Esophagus squamous epithelium (tissue), 4 donors: ENCODE measurements around the gene LRRC15.

Source experiments
- CTCF ChIP-seq, 6 experiments: fragments of 450-650 bp in 4 of 6; fragments of 200-600 bp in 2 of 6; sonication (generic) in 2 of 6; IDR thresholded peaks; one replicate each; pipeline ENCODE4 v1.5.1; 2016 to 2019; ENCODE audit warnings: antibody characterized with exemption in 6 of 6, mild to moderate bottlenecking in 4 of 6, moderate library complexity in 4 of 6
- POLR2A ChIP-seq, 4 donors: fragments of 450-650 bp; IDR thresholded peaks; one replicate each; pipeline ENCODE4 v1.6.1; 2017; ENCODE audit warnings: antibody characterized with exemption in 4 of 4, mild to moderate bottlenecking in 4 of 4, moderate library complexity in 3 of 4

GRCh38 chr3:194308601-194309449 is 60.7 kb downstream of the LRRC15 start:
- no peak for TF ChIP-seq CTCF (IDR thresholded peaks at IDR 0.05)
- no peak for TF ChIP-seq POLR2A (IDR thresholded peaks at IDR 0.05)
